WERI-Rb-1 (cell line): ENCODE data around the gene GNA15.

ENCODE experiments used
- DNase-seq: peaks from one replicate; pipeline ENCODE4 v3.0.0-alpha.2; 2020
- H3K27ac ChIP-seq: fragments of 250-450 bp; sonication (Bioruptor Pico); 2 replicates; pipeline ENCODE4 v1.5.1; 2020; ENCODE audit warnings: mild to moderate bottlenecking, moderate library complexity
- H3K27me3 ChIP-seq: fragments of 250-450 bp; sonication (Bioruptor Pico); 2 replicates; pipeline ENCODE4 v1.5.1; 2021; ENCODE audit warnings: mild to moderate bottlenecking, low read depth, moderate library complexity; ENCODE audit not compliant: insufficient read depth, severe bottlenecking
- H3K36me3 ChIP-seq: fragments of 250-450 bp; sonication (Bioruptor Pico); 2 replicates; pipeline ENCODE4 v1.5.1; 2020; ENCODE audit warnings: mild to moderate bottlenecking, moderate library complexity
- H3K4me3 ChIP-seq: 2 replicates; pipeline ENCODE4 v1.5.1; 2011; ENCODE audit warnings: low read depth, mild to moderate bottlenecking, control low read depth, low read length
- H3K9me3 ChIP-seq: fragments of 250-450 bp; sonication (Bioruptor Pico); 2 replicates; pipeline ENCODE4 v1.5.1; 2021; ENCODE audit warnings: mild to moderate bottlenecking, moderate library complexity; ENCODE audit not compliant: severe bottlenecking
- CTCF ChIP-seq: IDR thresholded peaks from 2 replicates; pipeline ENCODE4 v1.5.1; 2011; ENCODE audit warnings: low read depth, mild to moderate bottlenecking, control low read depth, inconsistent platforms, low read length

The GNA15 gene

GRCh38 chr19:3110126-3110825 lies 25.6 kb upstream of the GNA15 start:
- no peak for DNase-seq
- Histone ChIP-seq H3K27me3 (no peaks in the 10 kb centered on the region), H3K27ac (no peak overlapping the region), H3K9me3 (no peaks in the 10 kb centered on the region), H3K4me3 (no peak overlapping the region), H3K36me3 (peaks cover 21% of the 10 kb centered on the region)
- no peak for TF ChIP-seq CTCF

GRCh38 chr19:3111586-3112247 lies 24.1 kb upstream of the GNA15 start:
- DNase-seq, result no peak
- TF ChIP-seq CTCF, result no peak
- Histone ChIP-seq H3K4me3 (no peak overlapping the region), H3K9me3 (no peaks in the 10 kb centered on the region), H3K36me3 (peaks cover 21% of the 10 kb centered on the region), H3K27me3 (no peaks in the 10 kb centered on the region), H3K27ac (no peak overlapping the region)

GRCh38 chr19:3112375-3113099 lies 23.3 kb upstream of the GNA15 start:
- DNase-seq, result no peak
- no peaks in the 10 kb centered on the region for H3K9me3 ChIP-seq
- H3K27ac ChIP-seq, result no peak overlapping the region
- no peak overlapping the region for H3K4me3 ChIP-seq
- peaks cover 21% of the 10 kb centered on the region for H3K36me3 ChIP-seq
- no peak for TF ChIP-seq CTCF
- no peaks in the 10 kb centered on the region for H3K27me3 ChIP-seq

- H3K4me3 ChIP-seq, result no peak overlapping the region
- H3K9me3 ChIP-seq, result no peaks in the 10 kb centered on the region
- no peak for DNase-seq
- no peaks in the 10 kb centered on the region for H3K27me3 ChIP-seq
- no peak for TF ChIP-seq CTCF
- peaks cover 22% of the 10 kb centered on the region for H3K36me3 ChIP-seq
- H3K27ac ChIP-seq, result no peak overlapping the region
Observed at GRCh38 chr19:3113100-3114017, 22.5 kb upstream of the GNA15 start.

GRCh38 chr19:3114018-3114726 lies 21.7 kb upstream of the GNA15 start:
- H3K36me3 ChIP-seq, result peaks cover 30% of the 10 kb centered on the region
- DNase-seq, result no peak
- no peak for TF ChIP-seq CTCF

More at GRCh38 chr19:3114018-3114726, 21.7 kb upstream of the GNA15 start:
- no peaks in the 10 kb centered on the region for H3K27me3 ChIP-seq
- H3K9me3 ChIP-seq, result no peaks in the 10 kb centered on the region
- H3K4me3 ChIP-seq, result no peak overlapping the region
- H3K27ac ChIP-seq, result no peak overlapping the region
